Esophagus squamous epithelium (tissue), 5 donors: ENCODE measurements around the gene GPC6. TPM values are rescaled to one million over a fixed set of nuclear protein-coding genes. Genes with fewer than 3 reads are reported as not detected.

ENCODE experiments used
- DNase-seq: peaks from one replicate; lab custom pipeline; 2025; lab: John Stamatoyannopoulos, UW
- H3K27ac ChIP-seq, 4 donors: fragments of 200-600 bp; sonication (generic); one replicate each; pipeline ENCODE4 v1.5.1; 2016 to 2019; ENCODE audit warnings: mild to moderate bottlenecking in 1 of 4
- H3K27me3 ChIP-seq, 4 donors: fragments of 200-600 bp; sonication (generic); 1 replicate in 3 of 4; 2 replicates in 1 of 4; pipeline versions ENCODE4 v1.5.1 to v1.6.0; 2017 to 2021; ENCODE audit warnings: antibody characterized with exemption in 1 of 4
- H3K36me3 ChIP-seq, 3 donors: fragments of 200-600 bp; sonication (generic); one replicate each; pipeline ENCODE4 v1.5.1; 2016 to 2019
- H3K4me1 ChIP-seq, 3 donors: fragments of 200-600 bp; sonication (generic); one replicate each; pipeline ENCODE4 v1.5.1; 2017 to 2019
- H3K4me3 ChIP-seq, 4 donors: fragments of 200-600 bp; sonication (generic); 1 replicate in 3 of 4; 2 replicates in 1 of 4; pipeline ENCODE4 v1.5.1; 2016 to 2019; ENCODE audit warnings: mild to moderate bottlenecking in 2 of 4, moderate library complexity in 1 of 4
- H3K9me3 ChIP-seq, 3 donors: fragments of 200-600 bp; sonication (generic); one replicate each; pipeline ENCODE4 v1.5.1; 2016 to 2019
- CTCF ChIP-seq, 6 experiments: fragments of 450-650 bp in 4 of 6; fragments of 200-600 bp in 2 of 6; sonication (generic) in 2 of 6; IDR thresholded peaks; one replicate each; pipeline ENCODE4 v1.5.1; 2016 to 2019; ENCODE audit warnings: antibody characterized with exemption in 6 of 6, mild to moderate bottlenecking in 4 of 6, moderate library complexity in 4 of 6
- POLR2A ChIP-seq, 4 donors: fragments of 450-650 bp; IDR thresholded peaks; one replicate each; pipeline ENCODE4 v1.6.1; 2017; ENCODE audit warnings: antibody characterized with exemption in 4 of 4, mild to moderate bottlenecking in 4 of 4, moderate library complexity in 3 of 4
- WGBS, 2 donors: methylation state at CpG; one replicate each; pipeline ENCODE4 v1.1.5; 2018; 5-methylcytosine and 5-hydroxymethylcytosine counted together
- intact Hi-C: fragments of 100-400 bp; cut with DNase I; formaldehyde crosslinking; loops from one replicate; pipeline ENCODE4 v1.15.0; 2022
- total RNA-seq, 4 donors: library from RNA; depleted of rRNA; stranded (reverse); fragments of >200 nt; gene quantifications; one replicate each; pipeline ENCODE4 v1.1.0, GENCODE V29; 2016
- donor health status: DM: yes; HTN: yes; CAD: no.

Gene GPC6
- total RNA-seq, 4 donors from 2014 or later, result 0.57 to 8.6 (median 2.6) TPM

DNA sequence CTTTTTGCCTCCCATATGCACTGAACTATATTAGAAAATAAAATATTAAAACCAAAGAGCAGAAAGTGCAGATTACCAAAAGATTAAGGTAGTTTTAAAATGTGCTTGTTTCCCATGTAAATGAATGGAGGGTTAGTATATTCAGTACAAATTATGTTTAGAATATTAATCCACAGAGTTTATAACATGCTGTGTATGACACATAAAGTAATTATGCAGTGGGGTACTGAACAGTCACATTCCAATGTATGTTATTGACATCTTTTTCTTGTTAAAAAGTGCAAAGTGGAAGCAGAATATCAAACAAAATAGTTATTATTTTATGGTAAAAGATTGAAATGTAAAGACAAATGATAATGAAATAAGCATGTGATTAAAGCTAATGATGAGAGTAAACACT, 79.3 kb downstream of the GPC6 start:
- DNase-seq, result no peak
- Histone ChIP-seq H3K9me3 (no peaks in the 10 kb centered on the region), H3K36me3 (no peaks in the 10 kb centered on the region), H3K27ac (no peak overlapping the region), H3K4me3 (no peak overlapping the region), H3K27me3 (no peaks in the 10 kb centered on the region), H3K4me1 (no peaks in the 10 kb centered on the region)
- intact Hi-C loops, result no loop called here
- no peak for TF ChIP-seq POLR2A (IDR thresholded peaks at IDR 0.05)
- TF ChIP-seq CTCF (IDR thresholded peaks at IDR 0.05), result no peak

- no peaks in the 10 kb centered on the region for H3K27me3 ChIP-seq
- no peak for DNase-seq
- no peak overlapping the region for H3K27ac ChIP-seq
- no peak overlapping the region for H3K4me3 ChIP-seq
- no peaks in the 10 kb centered on the region for H3K4me1 ChIP-seq
- no peaks in the 10 kb centered on the region for H3K36me3 ChIP-seq
- TF ChIP-seq CTCF (IDR thresholded peaks at IDR 0.05) (no peak), POLR2A (IDR thresholded peaks at IDR 0.05) (no peak)
- intact Hi-C loops, result no loop called here
- no peaks in the 10 kb centered on the region for H3K9me3 ChIP-seq
Measured at GRCh38 chr13:93307136-93307535, 80.5 kb downstream of the GPC6 start.

GRCh38 chr13:93307651-93308050, 81.0 kb downstream of the GPC6 start:
- Histone ChIP-seq H3K4me3 (no peak overlapping the region), H3K27me3 (no peaks in the 10 kb centered on the region), H3K9me3 (no peaks in the 10 kb centered on the region), H3K4me1 (no peaks in the 10 kb centered on the region), H3K27ac (no peak overlapping the region), H3K36me3 (no peaks in the 10 kb centered on the region)
- no peak for TF ChIP-seq POLR2A (IDR thresholded peaks at IDR 0.05)
- TF ChIP-seq CTCF (IDR thresholded peaks at IDR 0.05), result no peak
- DNase-seq, result no peak
- intact Hi-C loops, result no loop called here
- 79 to 86% methylated on average over 5 of the region's 5 CpGs for WGBS, 2 donors

DNA sequence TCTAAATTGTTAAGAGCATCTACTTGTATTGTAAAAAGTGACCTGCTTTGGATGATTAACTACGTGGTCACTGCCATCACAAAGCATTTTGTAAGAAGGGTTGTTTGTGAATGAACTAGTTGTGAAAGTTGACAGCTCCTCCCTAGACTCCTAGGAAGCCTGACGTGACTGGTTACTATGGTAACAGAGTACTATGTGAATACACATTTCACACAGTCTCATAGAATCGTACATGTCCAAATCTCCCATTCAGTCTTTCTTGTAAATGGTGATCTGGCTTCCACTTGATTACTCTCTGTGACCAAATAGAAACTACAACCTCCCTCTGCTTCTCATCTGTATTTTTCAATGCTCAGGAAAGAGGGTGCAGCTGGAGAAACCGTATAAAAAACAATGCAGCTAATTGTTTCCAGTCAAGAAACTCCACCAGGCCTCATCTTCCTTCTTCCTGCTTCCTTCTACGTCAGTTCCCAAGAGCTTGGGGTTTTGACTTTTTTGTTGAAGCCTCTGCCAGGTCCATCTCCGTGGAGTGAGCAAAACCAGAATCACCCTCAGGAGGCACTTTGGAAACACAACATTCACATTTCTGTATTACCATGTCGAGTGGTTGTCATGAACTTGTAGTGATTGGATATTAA, 83.4 kb downstream of the GPC6 start:
- Histone ChIP-seq H3K4me3 (no peak overlapping the region), H3K36me3 (no peaks in the 10 kb centered on the region), H3K4me1 (no peaks in the 10 kb centered on the region), H3K27ac (no peak overlapping the region), H3K9me3 (no peaks in the 10 kb centered on the region), H3K27me3 (no peaks in the 10 kb centered on the region)
- 43 to 53% methylated on average over 7 of the region's 7 CpGs for WGBS, 2 donors
- TF ChIP-seq POLR2A (IDR thresholded peaks at IDR 0.05) (no peak), CTCF (IDR thresholded peaks at IDR 0.05) (no peak)
- DNase-seq, result no peak
- intact Hi-C loops, result no loop called here

DNA sequence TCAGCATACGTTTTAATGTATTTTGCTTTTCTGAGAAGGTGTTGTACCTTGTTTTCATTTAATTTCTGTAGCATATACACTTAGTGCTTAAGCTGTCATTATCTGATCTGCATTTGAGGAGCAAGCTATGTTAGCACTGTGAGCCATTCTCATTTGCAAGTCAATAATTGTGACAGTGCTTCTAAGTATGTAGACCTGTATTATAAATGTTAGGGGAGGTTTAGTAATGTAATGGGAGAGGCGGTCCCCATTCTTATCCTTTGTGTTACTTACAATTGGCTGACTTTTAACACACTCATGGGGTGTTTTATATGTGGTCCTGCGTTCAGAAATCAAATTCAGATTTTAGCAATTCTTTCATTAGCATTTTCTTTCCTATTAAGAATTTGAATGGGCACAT, 90.2 kb downstream of the GPC6 start:
- no peak for TF ChIP-seq POLR2A (IDR thresholded peaks at IDR 0.05)
- TF ChIP-seq CTCF (IDR thresholded peaks at IDR 0.05), result no peak
- intact Hi-C loops, result no loop called here

More for the DNA sequence above, 90.2 kb downstream of the GPC6 start:
- Histone ChIP-seq H3K27me3 (no peaks in the 10 kb centered on the region), H3K4me3 (no peak overlapping the region), H3K4me1 (no peaks in the 10 kb centered on the region), H3K27ac (no peak overlapping the region), H3K36me3 (no peaks in the 10 kb centered on the region), H3K9me3 (no peaks in the 10 kb centered on the region)
- 48 to 60% methylated on average over 3 of the region's 3 CpGs for WGBS, 2 donors
- no peak for DNase-seq
